Left hindlimb (tissue), 1 donor: ENCODE results near the gene CLCN2.

ENCODE experiments used
- DNase-seq: peaks from one replicate; pipeline ENCODE4 v3.0.0-alpha.2; 2018

CLCN2 gene

GRCh38 chr3:184321666-184322065 is 39.7 kb downstream of the CLCN2 start:
- DNase-seq, result no peak

- peak; percentile 90 for DNase-seq
These were observed 41.3 kb downstream of the CLCN2 start for GRCh38 chr3:184320104-184320445.

- no peak for DNase-seq
These were observed 44.2 kb downstream of the CLCN2 start for GRCh38 chr3:184317201-184317600.

- DNase-seq, result no peak
These were observed 44.6 kb downstream of the CLCN2 start for GRCh38 chr3:184316792-184317191.

- no peak for DNase-seq
These were observed 45.3 kb downstream of the CLCN2 start for GRCh38 chr3:184315871-184316661.

- DNase-seq, result no peak
These were observed 45.9 kb downstream of the CLCN2 start for GRCh38 chr3:184315543-184315867.

- DNase-seq, result peak; percentile 87
These were observed 46.5 kb downstream of the CLCN2 start for GRCh38 chr3:184314700-184315542.

GRCh38 chr3:184314363-184314699 is 47.1 kb downstream of the CLCN2 start, which contains the start of gene EIF4G1:
EIF4G1 (plus strand) TSS chr3:184314606; CDS start chr3:184315797, 1,191 bp downstream.
- peak; percentile 97 for DNase-seq

GRCh38 chr3:184311633-184312032 is 49.8 kb downstream of the CLCN2 start:
- no peak for DNase-seq

GRCh38 chr3:184308744-184309143 is 52.7 kb downstream of the CLCN2 start:
- DNase-seq, result no peak

- DNase-seq, result no peak
These were observed 53.5 kb downstream of the CLCN2 start for GRCh38 chr3:184307915-184308314.

GRCh38 chr3:184306341-184306972 is 54.9 kb downstream of the CLCN2 start:
- no peak for DNase-seq

GRCh38 chr3:184305577-184305976 is 55.8 kb downstream of the CLCN2 start:
- DNase-seq, result no peak

GRCh38 chr3:184300378-184300720 is 61.1 kb downstream of the CLCN2 start:
- no peak for DNase-seq

GRCh38 chr3:184299488-184300377 is 61.7 kb downstream of the CLCN2 start:
- DNase-seq, result no peak

- peak; percentile 99 for DNase-seq
These were observed 62.5 kb downstream of the CLCN2 start, which contains the start of gene PSMD2 for GRCh38 chr3:184298759-184299487. PSMD2 (plus strand) TSS chr3:184299241; CDS start chr3:184299267, 26 bp downstream.

- no peak for DNase-seq
These were observed 64.8 kb downstream of the CLCN2 start for GRCh38 chr3:184296616-184297015.
